KMS-11 (cell line): ENCODE data around the gene MAJIN.

Source experiments
- H2AFZ ChIP-seq: fragments of 200-600 bp; sonication (generic); 2 replicates; pipeline ENCODE4 v1.6.1; 2016; ENCODE audit warnings: antibody characterized with exemption, mixed run types, low read depth
- H3K27ac ChIP-seq: fragments of 200-600 bp; sonication (generic); 2 replicates; pipeline ENCODE4 v1.6.1; 2016; ENCODE audit warnings: mild to moderate bottlenecking, mixed run types
- H3K27me3 ChIP-seq: fragments of 200-600 bp; sonication (generic); 2 replicates; pipeline ENCODE4 v1.6.1; 2017; ENCODE audit warnings: mild to moderate bottlenecking, low read depth, mixed run types, moderate library complexity; ENCODE audit not compliant: insufficient read depth
- H3K36me3 ChIP-seq: fragments of 200-600 bp; sonication (generic); 2 replicates; pipeline ENCODE4 v1.6.1; 2017; ENCODE audit warnings: mild to moderate bottlenecking, mixed run types; ENCODE audit not compliant: insufficient read depth
- H3K4me1 ChIP-seq: fragments of 200-600 bp; sonication (generic); 2 replicates; pipeline ENCODE4 v1.6.1; 2016; ENCODE audit warnings: mild to moderate bottlenecking, low read depth, mixed run types; ENCODE audit not compliant: poor library complexity, severe bottlenecking
- H3K4me2 ChIP-seq: fragments of 200-600 bp; sonication (generic); 2 replicates; pipeline ENCODE4 v1.7.0; 2016; ENCODE audit warnings: mild to moderate bottlenecking, mixed run types
- H3K4me3 ChIP-seq: fragments of 200-600 bp; sonication (generic); IDR thresholded peaks from 2 replicates; pipeline ENCODE4 v1.6.1; 2017; ENCODE audit warnings: low read depth, low read length, mixed read lengths; ENCODE audit not compliant: insufficient read depth
- H3K79me2 ChIP-seq: fragments of 200-600 bp; sonication (generic); 2 replicates; pipeline ENCODE4 v1.6.1; 2016; ENCODE audit warnings: low read depth, mixed run types; ENCODE audit not compliant: insufficient read depth
- H3K9ac ChIP-seq: fragments of 200-600 bp; sonication (generic); 2 replicates; pipeline ENCODE4 v1.6.1; 2016; ENCODE audit warnings: mild to moderate bottlenecking, mixed run types
- H4K20me1 ChIP-seq: fragments of 200-600 bp; sonication (generic); 2 replicates; pipeline ENCODE4 v1.6.1; 2016; ENCODE audit warnings: mild to moderate bottlenecking, mixed run types; ENCODE audit not compliant: insufficient read depth
- TF ChIP-seq, protein P1 (sequence below): fragments of 200-600 bp; sonication (generic); conservative IDR thresholded peaks from 2 replicates; pipeline ENCODE4 v1.6.1; 2017; ENCODE audit warnings: low read depth, mild to moderate bottlenecking, antibody characterized with exemption, low read length, moderate library complexity, mixed read lengths

Gene MAJIN

DNA sequence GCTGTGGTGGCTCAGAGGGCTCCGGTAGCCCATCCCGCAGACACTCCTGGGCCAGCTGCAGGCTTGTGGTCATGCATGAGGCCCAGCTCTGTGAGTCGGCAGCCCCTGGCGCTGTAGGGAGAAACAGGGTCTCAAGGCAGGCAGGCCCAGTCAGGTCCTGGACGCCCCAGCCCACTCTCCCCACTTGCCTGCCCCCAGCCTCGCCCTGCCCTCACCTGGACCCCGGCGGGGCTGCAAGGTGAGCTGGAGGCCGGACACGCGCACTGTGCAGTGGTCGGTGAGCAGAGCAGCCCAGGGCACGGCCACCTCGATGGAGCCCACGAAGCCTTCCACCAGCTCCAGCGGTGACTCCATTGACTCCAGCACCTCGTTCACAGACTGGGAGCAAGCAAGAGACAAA, 57.8 kb downstream of the MAJIN start:
- Histone ChIP-seq H3K36me3 (no peaks in the 10 kb centered on the region), H3K4me1 (peaks cover 21% of the 10 kb centered on the region), H3K4me3 (no peak overlapping the region), H3K4me2 (no peak overlapping the region), H2AFZ (no peak overlapping the region), H3K79me2 (no peaks in the 10 kb centered on the region), H3K27ac (no peak overlapping the region), H3K9ac (no peak overlapping the region), H3K27me3 (no peaks in the 10 kb centered on the region), H4K20me1 (no peaks in the 10 kb centered on the region)
- TF ChIP-seq, protein P1, sequence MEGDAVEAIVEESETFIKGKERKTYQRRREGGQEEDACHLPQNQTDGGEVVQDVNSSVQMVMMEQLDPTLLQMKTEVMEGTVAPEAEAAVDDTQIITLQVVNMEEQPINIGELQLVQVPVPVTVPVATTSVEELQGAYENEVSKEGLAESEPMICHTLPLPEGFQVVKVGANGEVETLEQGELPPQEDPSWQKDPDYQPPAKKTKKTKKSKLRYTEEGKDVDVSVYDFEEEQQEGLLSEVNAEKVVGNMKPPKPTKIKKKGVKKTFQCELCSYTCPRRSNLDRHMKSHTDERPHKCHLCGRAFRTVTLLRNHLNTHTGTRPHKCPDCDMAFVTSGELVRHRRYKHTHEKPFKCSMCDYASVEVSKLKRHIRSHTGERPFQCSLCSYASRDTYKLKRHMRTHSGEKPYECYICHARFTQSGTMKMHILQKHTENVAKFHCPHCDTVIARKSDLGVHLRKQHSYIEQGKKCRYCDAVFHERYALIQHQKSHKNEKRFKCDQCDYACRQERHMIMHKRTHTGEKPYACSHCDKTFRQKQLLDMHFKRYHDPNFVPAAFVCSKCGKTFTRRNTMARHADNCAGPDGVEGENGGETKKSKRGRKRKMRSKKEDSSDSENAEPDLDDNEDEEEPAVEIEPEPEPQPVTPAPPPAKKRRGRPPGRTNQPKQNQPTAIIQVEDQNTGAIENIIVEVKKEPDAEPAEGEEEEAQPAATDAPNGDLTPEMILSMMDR: no peak

DNA sequence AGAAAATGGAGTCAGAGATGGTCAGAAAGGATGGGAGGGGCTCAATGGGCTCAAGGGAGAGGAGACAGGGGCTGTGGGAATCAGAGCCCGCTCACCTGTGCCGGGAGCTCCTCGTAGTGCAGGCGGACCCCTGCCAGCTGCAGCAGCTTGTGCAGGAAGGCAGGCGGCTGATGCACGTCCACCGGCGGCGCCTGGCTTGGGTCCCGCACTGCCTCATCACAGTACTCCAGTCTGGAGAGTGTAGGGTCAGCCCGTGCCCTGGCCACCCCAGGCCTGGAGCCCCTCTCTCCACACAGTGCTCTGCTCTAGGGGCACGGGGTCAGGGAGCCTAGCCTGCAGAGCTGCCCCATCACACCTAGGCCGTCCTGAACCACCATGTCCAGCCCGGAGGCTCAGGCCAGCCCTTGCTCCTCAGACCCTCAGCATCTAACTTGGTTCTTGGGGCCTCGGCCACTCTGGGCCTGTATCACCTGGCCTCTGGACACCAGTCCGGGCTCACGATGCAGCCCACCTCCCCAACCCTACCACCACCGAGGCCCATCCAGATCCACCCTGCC, 58.7 kb downstream of the MAJIN start:
- Histone ChIP-seq H3K4me3 (no peak overlapping the region), H3K79me2 (no peaks in the 10 kb centered on the region), H3K27me3 (no peaks in the 10 kb centered on the region), H4K20me1 (no peaks in the 10 kb centered on the region), H3K27ac (no peak overlapping the region), H3K9ac (no peak overlapping the region), H3K4me1 (peaks cover 13% of the 10 kb centered on the region), H3K4me2 (no peak overlapping the region), H3K36me3 (no peaks in the 10 kb centered on the region), H2AFZ (no peak overlapping the region)
- TF ChIP-seq, protein P1: no peak

DNA sequence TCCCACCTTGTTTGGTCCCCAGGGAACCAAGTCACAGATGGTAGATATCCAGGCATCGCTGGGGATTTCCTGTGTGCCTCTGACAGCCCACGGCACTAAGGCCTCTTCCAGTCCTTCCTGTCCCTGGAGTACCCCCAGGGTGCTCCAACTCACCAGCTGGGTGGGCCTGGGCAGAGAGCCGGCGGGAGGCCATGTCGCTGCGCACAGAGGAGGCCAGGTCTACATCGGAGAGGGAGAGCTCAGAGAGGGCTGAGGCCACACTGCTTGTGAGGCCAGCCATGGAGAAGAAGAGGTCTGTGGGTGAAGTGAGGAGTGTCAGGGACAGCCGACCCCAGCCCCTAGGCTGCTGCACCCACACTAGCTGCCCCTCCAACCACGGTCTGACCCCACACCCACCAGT, 60.2 kb downstream of the MAJIN start:
- H3K27ac ChIP-seq: no peak overlapping the region
- no peak overlapping the region for H2AFZ ChIP-seq
- TF ChIP-seq, protein P1: no peak
- no peak overlapping the region for H3K4me2 ChIP-seq
- H3K79me2 ChIP-seq: no peaks in the 10 kb centered on the region
- no peak overlapping the region for H3K9ac ChIP-seq
- H3K27me3 ChIP-seq: no peaks in the 10 kb centered on the region
- no peak overlapping the region for H3K4me3 ChIP-seq
- H3K36me3 ChIP-seq: no peaks in the 10 kb centered on the region
- H4K20me1 ChIP-seq: no peaks in the 10 kb centered on the region
- H3K4me1 ChIP-seq: peaks cover 6% of the 10 kb centered on the region

DNA sequence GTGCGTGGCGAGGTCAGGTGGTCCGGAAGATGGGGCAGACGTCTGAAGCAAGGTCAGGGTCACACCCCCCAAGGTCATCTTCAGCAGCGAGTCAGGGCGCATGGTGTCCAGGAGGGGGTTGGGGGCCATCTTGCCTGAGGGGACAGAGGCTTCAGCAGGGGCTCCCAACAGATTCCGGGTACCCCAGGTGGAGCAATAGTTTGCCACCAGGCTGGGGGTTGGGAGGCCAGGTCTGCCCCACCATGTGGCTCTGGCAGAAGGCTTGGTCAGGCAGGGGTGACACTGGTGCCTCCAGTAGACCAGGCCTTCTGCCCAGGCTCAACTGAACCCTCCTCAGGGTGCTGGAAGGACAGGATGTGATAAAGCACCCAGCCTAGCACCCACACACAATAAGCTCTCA, 60.8 kb downstream of the MAJIN start:
- Histone ChIP-seq H3K9ac (no peak overlapping the region), H3K27me3 (no peaks in the 10 kb centered on the region), H3K4me1 (peaks cover 6% of the 10 kb centered on the region), H3K36me3 (no peaks in the 10 kb centered on the region), H3K4me2 (no peak overlapping the region), H3K27ac (no peak overlapping the region), H2AFZ (no peak overlapping the region), H3K4me3 (no peak overlapping the region), H4K20me1 (no peaks in the 10 kb centered on the region), H3K79me2 (no peaks in the 10 kb centered on the region)
- TF ChIP-seq, protein P1: no peak
